Measurements from ENCODE around the gene ZCCHC14. TPM values are rescaled to one million over a fixed set of nuclear protein-coding genes. Genes with fewer than 3 reads are reported as not detected.

Gene ZCCHC14
- total RNA-seq, 2 donors from 2014 or later = 18.9 to 54.4 TPM

DNA sequence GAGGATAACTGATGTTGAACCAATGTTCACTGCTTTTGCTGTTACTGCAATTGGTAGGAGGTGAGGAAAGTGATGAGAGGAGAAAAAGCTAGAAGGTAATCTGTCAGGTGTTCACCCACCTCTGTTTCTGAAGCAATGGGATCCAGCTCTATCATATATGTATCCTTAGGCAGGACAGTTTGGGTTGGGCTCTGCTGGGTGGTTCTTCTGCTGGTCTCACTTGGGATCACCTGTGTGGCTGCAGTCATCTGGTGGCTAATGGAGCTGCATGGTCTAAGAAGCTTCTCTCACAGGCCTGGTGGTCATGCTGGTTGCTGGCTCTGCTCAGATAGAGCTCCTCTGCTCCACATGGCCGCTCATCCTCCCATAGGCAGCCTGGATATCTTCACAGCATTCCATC lies 40.2 kb upstream of the ZCCHC14 start:
- no peak overlapping the region for H3K4me3 ChIP-seq
- no peak for TF ChIP-seq CTCF (IDR thresholded peaks at IDR 0.05)
- TF ChIP-seq POLR2A (IDR thresholded peaks at IDR 0.05) = no peak
- intact Hi-C loops (cut with DNase I) = no loop called here
- H3K9me3 ChIP-seq = peaks cover 0 to 25% (median 0%) of the 10 kb centered on the region in 3 donors
- DNase-seq = no peak
- no peaks in the 10 kb centered on the region for H3K4me1 ChIP-seq
- no peaks in the 10 kb centered on the region for H3K36me3 ChIP-seq (replicated peaks in 1 of 2; ENCODE audit: insufficient read depth in 1 of 2, low read depth in 2 of 2)
- no peak overlapping the region for H3K27ac ChIP-seq
- 63 to 67% methylated on average over 1 of the region's 1 CpG for WGBS, 2 donors
- no peaks in the 10 kb centered on the region for H3K27me3 ChIP-seq
- ATAC-seq = no peak

DNA sequence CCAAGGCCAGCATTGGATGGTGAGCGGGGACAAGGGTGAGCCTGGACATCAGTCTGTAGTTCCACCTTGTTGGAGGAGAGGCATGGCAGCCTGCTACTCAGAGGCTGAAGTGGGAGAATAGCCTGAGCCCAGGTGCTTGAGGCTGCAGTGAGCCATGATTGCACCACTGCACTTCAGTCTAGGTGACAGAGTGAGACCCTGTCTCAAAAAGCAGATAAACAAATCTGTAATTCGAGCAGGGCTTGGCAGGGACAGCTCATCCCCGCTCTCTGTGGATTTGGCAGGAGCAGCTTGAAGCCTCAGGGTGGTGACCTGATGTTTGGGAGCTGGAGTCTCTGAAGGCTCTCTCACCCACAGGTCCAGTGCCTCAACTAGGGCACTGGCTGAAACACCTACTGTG lies 38.6 kb upstream of the ZCCHC14 start:
- Histone ChIP-seq H3K4me3 (no peak overlapping the region), H3K36me3 (replicated peaks in 1 of 2; ENCODE audit: insufficient read depth in 1 of 2, low read depth in 2 of 2) (no peaks in the 10 kb centered on the region), H3K27me3 (no peaks in the 10 kb centered on the region), H3K9me3 (peaks cover 0 to 25% (median 0%) of the 10 kb centered on the region in 3 donors), H3K27ac (no peak overlapping the region), H3K4me1 (no peaks in the 10 kb centered on the region)
- ATAC-seq (no peak), DNase-seq (no peak)
- intact Hi-C loops (cut with DNase I) = no loop called here
- WGBS, 2 donors = 54 to 93% methylated on average over 1 to 3 of the region's 3 CpGs
- no peak for TF ChIP-seq POLR2A (IDR thresholded peaks at IDR 0.05)
- TF ChIP-seq CTCF (IDR thresholded peaks at IDR 0.05) = no peak

GRCh38 chr16:87528690-87529579 lies 36.1 kb upstream of the ZCCHC14 start:
- no peaks in the 10 kb centered on the region for H3K36me3 ChIP-seq (replicated peaks in 1 of 2; ENCODE audit: insufficient read depth in 1 of 2, low read depth in 2 of 2)
- peaks cover 0 to 25% (median 0%) of the 10 kb centered on the region in 3 donors for H3K9me3 ChIP-seq
- intact Hi-C loops (cut with DNase I) = no loop called here
- H3K27ac ChIP-seq = no peak overlapping the region
- ATAC-seq (no peak), DNase-seq (no peak)
- H3K4me3 ChIP-seq = no peak overlapping the region
- TF ChIP-seq CTCF (IDR thresholded peaks at IDR 0.05) (no peak), POLR2A (IDR thresholded peaks at IDR 0.05) (no peak)
- 69 to 72% methylated on average over 9 to 10 of the region's 10 CpGs for WGBS, 2 donors
- H3K4me1 ChIP-seq = no peaks in the 10 kb centered on the region
- H3K27me3 ChIP-seq = no peaks in the 10 kb centered on the region

DNA sequence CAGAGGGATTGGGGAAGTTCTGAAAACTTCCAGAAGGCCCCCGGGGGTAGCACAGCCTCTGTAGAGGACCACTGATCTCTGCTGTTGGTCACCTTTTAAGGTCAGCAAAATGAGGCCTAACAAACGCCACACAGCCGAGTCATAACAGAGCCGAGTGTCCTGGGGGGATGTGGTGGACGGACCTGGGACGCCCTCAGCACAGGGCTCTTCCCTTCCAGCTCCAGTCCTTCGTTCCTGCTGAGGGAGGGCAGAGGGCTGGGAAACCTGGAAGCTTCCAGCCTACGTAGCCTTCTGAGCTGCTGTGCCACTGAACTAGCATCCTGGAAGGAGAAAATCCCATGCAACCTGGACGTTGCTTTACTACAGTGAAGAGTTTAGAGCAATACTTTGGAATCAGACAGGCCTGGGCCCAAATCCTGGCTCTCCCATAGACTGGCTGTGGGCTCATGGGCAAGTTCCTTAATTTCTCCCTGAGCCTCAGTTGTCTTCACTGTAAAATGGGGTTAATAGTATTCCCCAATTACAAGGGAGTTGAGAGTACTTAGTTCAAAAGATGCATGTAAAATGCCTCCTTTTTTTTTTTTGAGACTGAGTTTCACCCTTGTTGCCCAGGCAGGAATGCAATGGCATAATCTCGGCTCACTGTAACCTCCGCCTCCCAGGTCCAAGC lies 34.4 kb upstream of the ZCCHC14 start:
- no peak for TF ChIP-seq POLR2A (IDR thresholded peaks at IDR 0.05)
- TF ChIP-seq CTCF (IDR thresholded peaks at IDR 0.05) = no peak
- no peak overlapping the region for H3K4me3 ChIP-seq
- no peaks in the 10 kb centered on the region for H3K36me3 ChIP-seq (replicated peaks in 1 of 2; ENCODE audit: insufficient read depth in 1 of 2, low read depth in 2 of 2)
- H3K9me3 ChIP-seq = peaks cover 0 to 12% (median 0%) of the 10 kb centered on the region in 3 donors
- intact Hi-C loops (cut with DNase I) = no loop called here
- no peak overlapping the region for H3K27ac ChIP-seq
- ATAC-seq = no peak
- WGBS, 2 donors = 71 to 84% methylated on average over 6 to 10 of the region's 11 CpGs
- H3K4me1 ChIP-seq = no peaks in the 10 kb centered on the region
- no peak for DNase-seq
- H3K27me3 ChIP-seq = no peaks in the 10 kb centered on the region
